Choroid plexus epithelial cell (primary cell): Measurements from ENCODE around the gene MEP1A.
A peak's percentile ranks its signal among the peaks of the same experiment; 100 is the strongest.

ENCODE experiments used
- DNase-seq: peaks from one replicate; pipeline ENCODE4 v3.0.0-alpha.2; 2010; ENCODE audit warnings: low read depth
- H3K4me3 ChIP-seq: 2 replicates; pipeline ENCODE4 v1.5.1; 2011; ENCODE audit warnings: low read depth, mild to moderate bottlenecking, control low read depth, low read length, moderate library complexity
- TF ChIP-seq, protein P1 (sequence below): conservative IDR thresholded peaks from 2 replicates; pipeline ENCODE4 v1.5.1; 2011; ENCODE audit warnings: low read depth, mild to moderate bottlenecking, control low read depth, inconsistent platforms, low read length, moderate library complexity

Gene MEP1A

GRCh38 chr6:46865221-46865620 is 72.0 kb downstream of the MEP1A start:
- H3K4me3 ChIP-seq, result no peak overlapping the region
- DNase-seq, result no peak
- TF ChIP-seq, protein P1, sequence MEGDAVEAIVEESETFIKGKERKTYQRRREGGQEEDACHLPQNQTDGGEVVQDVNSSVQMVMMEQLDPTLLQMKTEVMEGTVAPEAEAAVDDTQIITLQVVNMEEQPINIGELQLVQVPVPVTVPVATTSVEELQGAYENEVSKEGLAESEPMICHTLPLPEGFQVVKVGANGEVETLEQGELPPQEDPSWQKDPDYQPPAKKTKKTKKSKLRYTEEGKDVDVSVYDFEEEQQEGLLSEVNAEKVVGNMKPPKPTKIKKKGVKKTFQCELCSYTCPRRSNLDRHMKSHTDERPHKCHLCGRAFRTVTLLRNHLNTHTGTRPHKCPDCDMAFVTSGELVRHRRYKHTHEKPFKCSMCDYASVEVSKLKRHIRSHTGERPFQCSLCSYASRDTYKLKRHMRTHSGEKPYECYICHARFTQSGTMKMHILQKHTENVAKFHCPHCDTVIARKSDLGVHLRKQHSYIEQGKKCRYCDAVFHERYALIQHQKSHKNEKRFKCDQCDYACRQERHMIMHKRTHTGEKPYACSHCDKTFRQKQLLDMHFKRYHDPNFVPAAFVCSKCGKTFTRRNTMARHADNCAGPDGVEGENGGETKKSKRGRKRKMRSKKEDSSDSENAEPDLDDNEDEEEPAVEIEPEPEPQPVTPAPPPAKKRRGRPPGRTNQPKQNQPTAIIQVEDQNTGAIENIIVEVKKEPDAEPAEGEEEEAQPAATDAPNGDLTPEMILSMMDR, result no peak

DNA sequence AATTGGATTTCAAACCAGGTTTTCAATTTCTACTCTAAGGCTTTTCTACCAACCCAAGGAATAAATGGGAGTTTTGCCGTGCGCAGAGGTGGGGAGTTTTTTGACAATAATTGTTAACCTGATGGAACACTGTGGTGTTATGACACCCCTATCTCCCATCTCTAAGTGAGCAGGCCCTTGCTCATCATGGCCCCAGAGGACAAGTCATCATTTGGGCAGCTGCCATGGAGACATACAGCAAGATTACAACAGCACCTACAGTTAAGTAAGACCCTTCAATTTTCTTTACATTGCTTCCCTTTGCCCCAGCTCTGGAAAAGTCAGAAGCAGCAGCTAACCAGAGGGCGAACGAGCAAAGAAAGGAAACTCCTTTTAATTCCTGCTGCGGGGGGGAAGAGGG is 74.2 kb downstream of the MEP1A start:
- DNase-seq, result no peak
- no peak overlapping the region for H3K4me3 ChIP-seq
- TF ChIP-seq, protein P1, result no peak

DNA sequence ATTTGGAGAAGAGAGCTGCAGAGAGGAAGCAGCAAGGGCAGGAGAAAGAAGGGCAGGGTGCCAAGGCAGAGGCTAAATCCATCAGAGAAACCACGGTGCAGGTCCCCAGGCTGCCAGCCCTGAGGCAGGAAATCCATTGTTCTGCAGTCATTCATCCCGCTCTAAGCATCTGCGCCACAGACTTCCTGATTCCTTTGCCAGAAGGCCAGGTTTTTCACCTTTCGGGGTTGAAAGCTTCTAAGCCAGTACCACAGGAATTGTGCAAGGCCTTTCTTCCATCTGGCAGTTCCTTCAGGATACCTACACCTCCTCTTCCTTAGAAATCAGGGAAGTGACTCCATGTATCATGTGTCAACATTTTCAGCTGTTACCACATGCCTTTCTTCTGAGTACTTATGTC is 82.9 kb downstream of the MEP1A start:
- no peak overlapping the region for H3K4me3 ChIP-seq
- TF ChIP-seq, protein P1, result no peak
- DNase-seq, result peak; percentile 32

- DNase-seq, result no peak
- TF ChIP-seq, protein P1, result no peak
- no peak overlapping the region for H3K4me3 ChIP-seq
Measured at GRCh38 chr6:46879003-46879402, 85.8 kb downstream of the MEP1A start.

GRCh38 chr6:46882645-46883044 is 89.5 kb downstream of the MEP1A start:
- H3K4me3 ChIP-seq, result no peak overlapping the region
- DNase-seq, result no peak
- TF ChIP-seq, protein P1, result no peak

- TF ChIP-seq, protein P1, result no peak
- H3K4me3 ChIP-seq, result no peak overlapping the region
- peak; percentile 20 for DNase-seq
Measured at GRCh38 chr6:46888031-46888430, 94.8 kb downstream of the MEP1A start.

GRCh38 chr6:46888578-46888977 is 95.4 kb downstream of the MEP1A start:
- peak; percentile 9 for DNase-seq
- TF ChIP-seq, protein P1, result no peak
- no peak overlapping the region for H3K4me3 ChIP-seq
